ENCODE data around the gene HTR3C.
"Not testable (repeated sequence)": the region's sequence is repeated elsewhere in the genome, so short reads cannot be mapped to it uniquely, and the experiment has no call there.

Gene HTR3C

DNA sequence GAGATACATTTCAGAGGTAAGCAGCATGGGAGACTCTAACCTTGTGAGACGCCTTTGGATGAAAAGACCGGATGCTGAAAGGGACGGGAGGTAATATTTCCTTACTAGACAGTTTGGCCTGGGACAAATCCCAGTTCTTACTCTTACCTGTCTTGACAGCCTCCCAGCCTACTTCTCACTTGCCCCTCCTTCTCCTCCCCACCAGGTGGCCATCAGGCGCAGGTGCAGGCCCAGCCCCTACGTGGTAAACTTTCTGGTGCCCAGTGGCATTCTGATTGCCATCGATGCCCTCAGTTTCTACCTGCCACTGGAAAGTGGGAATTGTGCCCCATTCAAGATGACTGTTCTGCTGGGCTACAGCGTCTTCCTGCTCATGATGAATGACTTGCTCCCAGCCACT lies 15.0 kb upstream of the HTR3C start:
- Histone ChIP-seq H3K9ac (ENCODE audit: low read depth, low read length, poor library complexity, severe bottlenecking) (no peak overlapping the region), H3K36me3 (ENCODE audit: insufficient read depth, low read length) (no peaks in the 10 kb centered on the region), H3K4me1 (ENCODE audit: insufficient read depth, low read length, poor library complexity, severe bottlenecking) (no peaks in the 10 kb centered on the region), H4K20me1 (ENCODE audit: insufficient read depth, low read length, poor library complexity, severe bottlenecking) (no peaks in the 10 kb centered on the region), H2AFZ (ENCODE audit: low read length) (no peak overlapping the region), H3K9me2 (replicated peaks; ENCODE audit: low read depth, low read length) (no peaks in the 10 kb centered on the region), H3K4me3 (ENCODE audit: low read length, poor library complexity, severe bottlenecking) (no peak overlapping the region), H3K27me3 (ENCODE audit: insufficient read depth, low read length, poor library complexity, severe bottlenecking) (no peaks in the 10 kb centered on the region), H3K79me2 (ENCODE audit: insufficient read depth, low read length) (no peaks in the 10 kb centered on the region), H3F3A (ENCODE audit: low read depth) (no peaks in the 10 kb centered on the region), H3K4me2 (ENCODE audit: low read depth, low read length, poor library complexity, severe bottlenecking) (no peak overlapping the region), H3K9me3 (ENCODE audit: insufficient read depth, low read depth, low read length) (no peaks in the 10 kb centered on the region)
- TF ChIP-seq EZH2phosphoT487 (IDR thresholded peaks at IDR 0.05; ENCODE audit: borderline replicate concordance) = no peak
- TF ChIP-seq, protein P1, sequence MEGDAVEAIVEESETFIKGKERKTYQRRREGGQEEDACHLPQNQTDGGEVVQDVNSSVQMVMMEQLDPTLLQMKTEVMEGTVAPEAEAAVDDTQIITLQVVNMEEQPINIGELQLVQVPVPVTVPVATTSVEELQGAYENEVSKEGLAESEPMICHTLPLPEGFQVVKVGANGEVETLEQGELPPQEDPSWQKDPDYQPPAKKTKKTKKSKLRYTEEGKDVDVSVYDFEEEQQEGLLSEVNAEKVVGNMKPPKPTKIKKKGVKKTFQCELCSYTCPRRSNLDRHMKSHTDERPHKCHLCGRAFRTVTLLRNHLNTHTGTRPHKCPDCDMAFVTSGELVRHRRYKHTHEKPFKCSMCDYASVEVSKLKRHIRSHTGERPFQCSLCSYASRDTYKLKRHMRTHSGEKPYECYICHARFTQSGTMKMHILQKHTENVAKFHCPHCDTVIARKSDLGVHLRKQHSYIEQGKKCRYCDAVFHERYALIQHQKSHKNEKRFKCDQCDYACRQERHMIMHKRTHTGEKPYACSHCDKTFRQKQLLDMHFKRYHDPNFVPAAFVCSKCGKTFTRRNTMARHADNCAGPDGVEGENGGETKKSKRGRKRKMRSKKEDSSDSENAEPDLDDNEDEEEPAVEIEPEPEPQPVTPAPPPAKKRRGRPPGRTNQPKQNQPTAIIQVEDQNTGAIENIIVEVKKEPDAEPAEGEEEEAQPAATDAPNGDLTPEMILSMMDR (conservative IDR thresholded peaks at IDR 0.05; ENCODE audit: low read length) = no peak; the same call in 1 of the 2 replicates

GRCh38 chr3:184038307-184038706 lies 14.5 kb upstream of the HTR3C start:
- H3K9ac ChIP-seq (ENCODE audit: low read depth, low read length, poor library complexity, severe bottlenecking); H3K9me2 ChIP-seq (replicated peaks; ENCODE audit: low read depth, low read length); H3K36me3 ChIP-seq (ENCODE audit: insufficient read depth, low read length); H3K4me3 ChIP-seq (ENCODE audit: low read length, poor library complexity, severe bottlenecking); H4K20me1 ChIP-seq (ENCODE audit: insufficient read depth, low read length, poor library complexity, severe bottlenecking); H2AFZ ChIP-seq (ENCODE audit: low read length); H3K27me3 ChIP-seq (ENCODE audit: insufficient read depth, low read length, poor library complexity, severe bottlenecking); H3K4me2 ChIP-seq (ENCODE audit: low read depth, low read length, poor library complexity, severe bottlenecking); H3F3A ChIP-seq (ENCODE audit: low read depth); H3K9me3 ChIP-seq (ENCODE audit: insufficient read depth, low read depth, low read length); H3K79me2 ChIP-seq (ENCODE audit: insufficient read depth, low read length); H3K4me1 ChIP-seq (ENCODE audit: insufficient read depth, low read length, poor library complexity, severe bottlenecking): not testable (repeated sequence)

- no peaks in the 10 kb centered on the region for H3K36me3 ChIP-seq (ENCODE audit: insufficient read depth, low read length)
- H3K9ac ChIP-seq (ENCODE audit: low read depth, low read length, poor library complexity, severe bottlenecking) = no peak overlapping the region
- H3K9me2 ChIP-seq (replicated peaks; ENCODE audit: low read depth, low read length) = no peaks in the 10 kb centered on the region
- no peak overlapping the region for H2AFZ ChIP-seq (ENCODE audit: low read length)
- TF ChIP-seq, protein P1 (conservative IDR thresholded peaks at IDR 0.05; ENCODE audit: low read length) = no peak
- no peak for TF ChIP-seq EZH2phosphoT487 (IDR thresholded peaks at IDR 0.05; ENCODE audit: borderline replicate concordance)
- H3K9me3 ChIP-seq (ENCODE audit: insufficient read depth, low read depth, low read length) = no peaks in the 10 kb centered on the region
- no peak overlapping the region for H3K4me3 ChIP-seq (ENCODE audit: low read length, poor library complexity, severe bottlenecking)
- no peak overlapping the region for H3K4me2 ChIP-seq (ENCODE audit: low read depth, low read length, poor library complexity, severe bottlenecking)
- no peaks in the 10 kb centered on the region for H4K20me1 ChIP-seq (ENCODE audit: insufficient read depth, low read length, poor library complexity, severe bottlenecking)
- H3F3A ChIP-seq (ENCODE audit: low read depth) = no peaks in the 10 kb centered on the region
- H3K27me3 ChIP-seq (ENCODE audit: insufficient read depth, low read length, poor library complexity, severe bottlenecking) = no peaks in the 10 kb centered on the region
- H3K4me1 ChIP-seq (ENCODE audit: insufficient read depth, low read length, poor library complexity, severe bottlenecking) = no peaks in the 10 kb centered on the region
- H3K79me2 ChIP-seq (ENCODE audit: insufficient read depth, low read length) = no peaks in the 10 kb centered on the region
Measured at GRCh38 chr3:184039414-184039813, 13.4 kb upstream of the HTR3C start.

DNA sequence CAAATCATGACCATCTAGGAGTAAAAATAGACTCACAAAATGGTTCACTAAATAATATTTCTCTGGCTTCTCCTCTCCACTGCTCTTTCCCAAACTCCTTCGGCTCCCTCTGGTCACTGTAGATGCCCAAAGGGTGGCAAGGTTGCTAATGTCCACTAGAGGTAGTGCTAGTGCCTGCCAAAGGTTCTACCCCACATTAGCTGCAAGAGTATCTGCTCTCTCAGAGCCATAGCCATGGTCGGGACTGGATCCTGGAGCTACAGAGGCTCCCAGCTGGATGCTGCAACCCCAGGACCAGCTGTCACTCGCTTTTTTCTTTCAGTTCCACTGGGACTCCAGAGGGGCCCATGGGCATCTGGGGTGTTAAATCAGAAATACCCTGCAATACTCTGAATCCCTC lies 12.8 kb upstream of the HTR3C start:
- no peak overlapping the region for H3K9ac ChIP-seq (ENCODE audit: low read depth, low read length, poor library complexity, severe bottlenecking)

More for the DNA sequence above, 12.8 kb upstream of the HTR3C start:
- no peak overlapping the region for H2AFZ ChIP-seq (ENCODE audit: low read length)
- H3K4me3 ChIP-seq (ENCODE audit: low read length, poor library complexity, severe bottlenecking) = no peak overlapping the region
- no peaks in the 10 kb centered on the region for H3K79me2 ChIP-seq (ENCODE audit: insufficient read depth, low read length)
- H3K27me3 ChIP-seq (ENCODE audit: insufficient read depth, low read length, poor library complexity, severe bottlenecking) = no peaks in the 10 kb centered on the region
- H4K20me1 ChIP-seq (ENCODE audit: insufficient read depth, low read length, poor library complexity, severe bottlenecking) = no peaks in the 10 kb centered on the region
- H3K4me2 ChIP-seq (ENCODE audit: low read depth, low read length, poor library complexity, severe bottlenecking) = no peak overlapping the region
- no peaks in the 10 kb centered on the region for H3K9me2 ChIP-seq (replicated peaks; ENCODE audit: low read depth, low read length)
- H3F3A ChIP-seq (ENCODE audit: low read depth) = no peaks in the 10 kb centered on the region
- H3K36me3 ChIP-seq (ENCODE audit: insufficient read depth, low read length) = no peaks in the 10 kb centered on the region
- TF ChIP-seq, protein P1 (conservative IDR thresholded peaks at IDR 0.05; ENCODE audit: low read length) = peak; percentile 48
- TF ChIP-seq EZH2phosphoT487 (IDR thresholded peaks at IDR 0.05; ENCODE audit: borderline replicate concordance) = no peak
- no peaks in the 10 kb centered on the region for H3K9me3 ChIP-seq (ENCODE audit: insufficient read depth, low read depth, low read length)
- H3K4me1 ChIP-seq (ENCODE audit: insufficient read depth, low read length, poor library complexity, severe bottlenecking) = no peaks in the 10 kb centered on the region
